Measurements from ENCODE around the gene ASCL3.
"Not testable (repeated sequence)": the region's sequence is repeated elsewhere in the genome, so short reads cannot be mapped to it uniquely, and the experiment has no call there.

The ASCL3 gene

DNA sequence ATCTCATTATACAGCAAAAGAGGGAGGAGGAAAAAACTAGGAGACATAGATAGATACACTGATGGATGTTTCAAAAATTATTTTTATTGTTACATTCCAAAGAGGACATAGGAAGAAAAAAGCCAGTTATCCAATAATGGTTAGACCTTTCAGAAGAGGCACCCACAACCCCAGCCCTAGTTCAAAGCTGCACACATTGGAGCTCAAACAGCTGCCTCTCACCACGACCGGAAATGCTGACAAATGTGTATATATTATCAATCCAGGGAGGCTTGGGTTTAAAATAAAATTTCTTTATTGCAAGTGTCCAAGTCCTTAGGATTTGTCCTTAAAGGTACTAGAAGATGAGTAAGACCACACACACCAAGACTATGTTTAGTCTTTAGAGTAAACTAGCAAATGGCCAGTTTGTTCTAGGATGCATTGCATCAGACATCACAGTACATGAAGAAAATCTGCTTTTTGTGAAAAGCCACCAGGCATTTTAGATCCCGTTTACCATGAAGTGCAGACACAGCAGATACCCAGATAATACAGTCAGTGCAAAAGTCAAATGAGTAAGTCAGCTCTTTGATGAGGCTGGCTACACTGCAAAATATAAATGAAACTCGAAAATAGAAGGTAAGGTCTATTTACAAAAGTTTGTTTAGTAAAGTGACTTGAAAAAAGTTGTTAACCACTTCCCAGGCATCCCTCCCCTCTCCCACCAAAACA lies 4.6 kb upstream of the ASCL3 start:
- no peak for DNase-seq (ENCODE audit: low read depth)

DNA sequence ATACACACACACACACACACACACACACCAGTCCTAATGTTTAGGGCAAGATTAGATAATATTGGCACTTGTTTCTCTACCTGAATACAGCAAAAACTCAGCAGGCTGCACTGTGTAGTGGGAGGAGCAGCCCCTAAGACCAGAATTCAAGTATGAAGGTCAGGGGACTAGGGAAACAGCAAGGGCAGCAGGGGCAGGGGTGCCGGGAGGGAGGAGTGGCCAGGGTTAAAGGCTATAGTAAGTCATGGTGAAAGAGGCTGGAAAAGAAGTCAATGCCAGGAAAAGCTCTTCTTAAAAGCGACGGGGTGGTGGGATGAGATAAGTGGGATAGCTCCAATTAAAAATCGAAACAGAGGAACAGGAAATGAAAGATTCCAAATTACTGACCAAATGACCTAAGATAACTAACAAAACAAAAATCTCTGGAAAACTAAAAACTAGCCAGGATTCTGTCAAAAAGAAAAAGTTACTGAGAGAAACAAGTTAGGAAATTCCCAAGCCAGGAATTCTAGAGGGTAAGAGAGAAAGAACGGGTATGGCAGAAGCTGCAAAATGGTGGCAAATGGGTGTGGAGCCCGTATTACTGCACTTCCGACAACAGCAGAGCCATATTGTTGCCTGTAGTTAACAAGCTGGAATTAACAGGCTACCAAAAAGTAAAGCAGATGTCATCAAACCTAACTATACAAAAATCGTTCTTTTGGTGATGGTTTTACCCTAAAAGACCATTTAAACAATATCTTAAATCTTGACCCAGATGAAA lies 1.3 kb downstream of the ASCL3 start:
- DNase-seq (ENCODE audit: low read depth): no peak

DNA sequence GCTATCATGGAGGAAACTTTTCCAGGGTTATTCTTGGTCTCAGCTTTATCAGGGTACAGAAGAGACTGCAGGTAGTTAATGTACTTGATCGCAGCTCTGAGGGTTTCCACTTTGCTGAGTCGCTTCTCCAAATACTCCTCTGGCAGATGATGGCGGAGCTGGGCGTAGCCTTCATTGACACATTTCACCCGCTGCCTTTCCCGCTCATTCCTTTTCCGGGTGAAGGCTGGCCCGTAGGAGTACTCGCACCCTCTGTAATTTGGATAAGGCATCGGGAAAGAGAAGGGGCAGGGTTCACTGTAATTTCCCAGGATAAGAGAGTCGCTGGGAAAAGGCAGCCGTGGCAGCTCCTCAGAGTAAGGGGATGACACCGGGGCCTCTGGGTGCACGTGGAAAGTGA lies 5.2 kb downstream of the ASCL3 start:
- DNase-seq (ENCODE audit: low read depth): no peak

DNA sequence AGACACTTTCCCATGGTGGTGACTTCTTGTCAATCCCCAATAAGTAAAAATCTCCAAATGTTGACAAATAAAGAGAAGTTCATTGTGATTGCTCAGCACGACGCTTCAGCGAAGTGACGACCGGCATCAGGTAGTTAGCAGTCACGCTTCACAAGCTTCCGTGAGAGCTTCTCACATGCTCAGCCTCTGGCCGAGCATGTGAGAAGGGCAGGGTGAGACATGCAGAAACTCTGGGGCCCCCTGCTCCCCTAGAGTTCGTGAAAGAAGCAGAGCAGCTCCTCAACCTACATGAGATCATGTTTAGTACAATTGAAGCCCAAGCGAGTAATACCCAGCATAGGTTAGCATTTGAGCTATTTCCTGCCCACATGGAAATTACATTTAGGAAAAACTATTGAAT lies 5.7 kb downstream of the ASCL3 start:
- DNase-seq (ENCODE audit: low read depth): no peak

DNA sequence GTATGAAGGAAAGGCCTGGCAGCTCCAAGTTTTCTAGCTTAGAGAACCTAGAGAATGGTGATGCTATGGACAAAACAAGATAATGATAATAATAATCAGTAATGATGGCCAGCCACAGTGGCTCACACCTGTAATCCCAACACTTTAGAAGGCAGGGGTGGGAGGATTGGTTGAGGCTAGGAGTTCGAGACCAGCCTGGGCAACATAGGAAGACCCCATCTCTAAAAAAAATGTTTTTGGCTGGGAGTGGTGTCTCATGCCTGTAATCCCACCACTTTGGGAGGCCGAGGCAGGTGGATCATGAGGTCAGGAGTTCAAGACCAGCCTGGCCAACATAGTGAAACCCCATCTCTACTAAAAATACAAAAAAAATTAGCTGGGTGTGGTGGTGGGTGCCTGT lies 7.0 kb downstream of the ASCL3 start:
- not testable (repeated sequence) for DNase-seq (ENCODE audit: low read depth)

DNA sequence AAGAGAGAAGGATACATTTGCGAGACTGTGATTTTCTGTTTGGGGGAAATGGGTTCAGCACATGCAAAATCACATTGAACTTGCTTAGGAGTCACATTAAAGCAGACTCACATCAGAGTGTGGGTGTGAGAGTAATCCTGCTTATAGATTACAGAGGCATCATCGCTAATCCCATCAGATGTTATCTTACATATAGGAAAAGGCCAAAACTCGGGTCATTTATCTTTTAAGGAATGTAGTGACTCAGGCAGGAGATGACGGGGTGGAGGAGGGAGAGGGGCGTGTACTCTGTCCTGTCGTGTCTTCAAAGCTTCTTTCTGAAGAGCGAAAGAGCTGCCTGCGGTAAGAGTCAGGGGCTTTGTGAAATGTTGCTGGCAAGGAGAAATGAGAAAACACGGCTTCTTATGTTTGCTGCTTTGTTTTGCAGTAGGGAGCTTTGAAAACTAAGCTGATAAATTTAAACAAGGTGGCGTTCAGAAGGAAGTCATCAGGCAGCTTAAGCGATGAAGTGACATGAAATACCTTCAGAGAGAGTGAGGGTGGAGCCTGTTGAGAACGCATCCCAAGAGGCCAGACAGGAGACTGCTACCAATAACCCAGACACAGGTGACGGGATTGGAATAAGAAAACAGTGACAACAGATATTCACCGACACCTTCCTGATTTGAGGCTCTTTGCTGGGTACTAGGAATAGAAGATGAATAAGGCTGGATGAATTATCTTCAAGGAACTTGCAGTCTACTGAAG lies 7.9 kb downstream of the ASCL3 start:
- no peak for DNase-seq (ENCODE audit: low read depth)

DNA sequence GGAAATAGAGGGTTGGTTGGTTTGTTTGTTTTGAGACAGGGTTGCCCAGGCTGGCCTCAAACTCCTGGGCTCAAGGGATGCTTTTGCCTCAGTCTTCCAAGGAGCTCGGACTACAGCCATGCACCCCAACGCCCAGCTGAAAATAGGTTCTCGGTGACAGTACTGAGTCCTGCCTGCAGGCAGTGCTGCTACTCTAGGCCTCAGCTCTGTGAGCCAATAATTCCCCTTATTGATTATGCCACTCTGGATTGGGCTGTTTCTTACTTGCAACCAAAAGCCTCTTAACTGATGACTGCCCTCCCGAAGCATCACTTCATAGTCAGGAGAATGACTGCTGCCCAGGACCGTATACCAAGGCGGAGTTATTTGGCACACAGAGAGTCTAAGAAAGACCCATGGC lies 8.9 kb downstream of the ASCL3 start:
- DNase-seq (ENCODE audit: low read depth): no peak

DNA sequence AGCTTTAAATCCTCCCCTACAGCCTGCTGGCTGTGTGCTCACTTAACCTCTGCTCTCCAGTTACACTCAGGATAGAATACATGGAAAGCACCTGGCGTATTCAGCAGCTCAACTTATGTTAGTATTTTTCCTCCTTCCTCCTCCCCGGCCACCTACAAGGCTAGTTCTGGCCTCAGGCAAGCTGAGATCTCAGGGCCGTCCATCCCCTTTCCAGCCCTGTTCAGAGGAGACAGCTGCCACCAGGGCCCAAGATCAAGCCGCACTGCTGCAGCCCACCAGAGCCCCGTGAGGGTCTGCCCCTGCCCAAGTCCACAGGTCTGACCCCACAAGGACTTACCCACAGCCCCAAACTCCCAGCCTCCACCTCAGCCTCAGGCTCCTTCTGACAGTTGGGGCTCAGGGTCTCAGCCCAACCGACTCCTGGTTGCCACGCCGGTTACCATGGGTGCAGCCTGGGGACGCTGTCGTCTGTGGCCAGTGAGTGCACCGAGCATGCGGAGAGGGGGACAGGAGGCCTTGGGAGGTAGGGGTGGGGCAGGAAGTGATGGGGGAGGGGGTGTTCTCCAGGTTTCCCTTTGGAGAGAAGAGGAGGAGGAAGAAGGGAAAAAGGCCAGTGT lies 10.1 kb downstream of the ASCL3 start, which contains the start of gene C11orf16:
TSS of gene C11orf16 (minus strand) at position 384 of the 617 bp plus-strand sequence. CDS start 639 bp downstream, outside the sequence.
- DNase-seq (ENCODE audit: low read depth): no peak

DNA sequence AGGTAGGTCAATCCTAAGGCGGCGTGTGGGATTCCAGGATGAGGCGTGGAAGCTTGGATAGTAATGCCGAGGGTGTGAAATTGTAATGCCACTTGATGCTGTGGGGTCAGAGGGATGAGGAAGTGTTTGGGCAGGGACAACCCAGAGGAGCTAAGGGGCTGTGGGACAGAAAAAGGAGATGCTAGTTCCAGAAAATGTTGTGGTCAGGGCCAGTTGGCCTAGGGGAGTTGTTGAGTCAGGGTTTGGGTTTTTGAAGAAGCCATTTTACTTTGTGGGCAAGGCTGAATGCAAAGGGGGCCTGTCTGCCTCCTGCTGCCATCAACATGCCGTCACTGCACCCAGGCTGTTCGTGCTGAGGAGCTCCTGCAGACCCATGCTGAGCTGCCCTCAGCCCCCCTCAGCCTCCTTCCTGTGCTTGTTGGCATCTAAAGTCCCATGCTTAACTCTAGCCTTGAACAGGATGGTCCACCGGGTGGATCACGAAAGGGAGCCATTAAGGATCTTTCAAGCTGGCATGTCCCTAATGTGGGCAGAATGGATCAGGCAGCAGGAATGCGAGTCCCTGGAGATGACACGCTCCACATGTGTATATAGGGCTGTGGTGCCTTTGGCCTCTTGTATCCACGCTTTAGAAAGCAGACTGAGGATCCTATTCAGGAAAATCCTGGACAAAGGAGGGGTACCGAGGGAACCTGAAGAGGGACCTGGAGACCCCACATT lies 12.2 kb downstream of the ASCL3 start:
- no peak for DNase-seq (ENCODE audit: low read depth)

DNA sequence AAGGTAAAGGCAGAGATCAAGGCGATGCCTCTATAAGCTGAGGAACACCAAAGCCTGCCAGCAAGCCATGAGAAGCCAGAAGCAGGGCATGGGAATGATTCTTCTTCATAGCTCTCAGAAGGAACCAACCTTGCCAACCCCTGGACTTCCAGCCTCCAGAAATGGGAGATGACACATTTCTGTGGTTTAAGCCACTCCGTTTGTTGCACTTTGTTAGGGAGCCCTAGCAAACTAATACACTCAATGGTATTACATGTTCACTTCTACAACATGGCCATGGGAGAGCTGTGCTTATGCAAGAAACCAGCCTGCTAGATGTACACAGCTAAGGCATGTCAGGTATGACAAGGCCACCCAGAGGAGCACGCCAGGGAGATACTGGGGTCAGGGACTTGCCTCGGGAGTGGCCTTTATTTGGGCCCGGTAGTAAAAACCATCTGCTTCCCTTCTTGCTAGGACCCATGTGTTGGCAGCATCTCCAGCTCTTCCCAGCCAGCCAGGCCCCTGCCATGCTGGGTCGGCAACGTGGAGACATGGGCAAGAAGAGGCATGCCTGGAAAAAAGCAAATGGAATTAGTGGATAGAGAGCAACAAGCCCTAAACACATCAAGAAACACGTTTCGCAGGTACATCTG lies 13.7 kb downstream of the ASCL3 start:
- DNase-seq (ENCODE audit: low read depth): no peak

DNA sequence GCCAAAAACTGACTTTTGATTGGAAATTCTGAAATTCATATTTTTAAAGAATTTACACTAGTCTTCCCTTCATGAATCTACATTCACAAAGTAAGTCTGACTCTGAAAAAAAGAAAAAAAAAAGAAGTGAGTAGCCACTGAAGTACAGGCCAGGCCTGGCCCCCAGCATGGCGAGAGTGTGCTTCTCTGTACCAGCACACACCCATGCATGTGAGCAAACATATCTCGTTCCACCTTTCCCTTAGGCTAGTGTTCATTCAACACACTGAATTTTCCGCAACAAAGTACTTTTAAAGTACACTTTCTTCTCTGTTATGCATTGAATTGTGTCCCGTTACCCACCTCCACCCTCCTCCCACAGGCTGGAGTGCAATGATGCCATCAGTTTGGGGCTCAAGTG lies 14.6 kb downstream of the ASCL3 start:
- DNase-seq (ENCODE audit: low read depth): no peak

DNA sequence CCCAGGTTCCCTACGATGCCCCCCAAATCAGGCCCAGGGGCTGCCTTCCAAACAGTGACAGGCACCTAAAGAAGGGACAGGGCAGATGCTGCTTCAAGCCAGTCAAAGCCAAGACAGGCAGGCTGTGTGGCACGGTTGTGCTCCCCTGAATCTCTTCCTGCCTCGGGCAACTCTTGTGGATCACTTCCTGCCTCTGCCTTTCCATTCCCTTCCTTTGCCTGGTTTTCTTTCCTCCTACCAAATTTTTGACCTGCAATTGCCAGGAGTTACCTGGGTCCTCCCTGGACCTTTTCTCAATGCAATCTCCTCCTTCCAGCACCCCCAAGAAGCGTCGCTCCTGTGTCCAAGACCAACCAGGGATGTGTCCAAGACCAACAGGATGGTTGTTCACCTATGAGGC lies 15.6 kb downstream of the ASCL3 start:
- no peak for DNase-seq (ENCODE audit: low read depth)

DNA sequence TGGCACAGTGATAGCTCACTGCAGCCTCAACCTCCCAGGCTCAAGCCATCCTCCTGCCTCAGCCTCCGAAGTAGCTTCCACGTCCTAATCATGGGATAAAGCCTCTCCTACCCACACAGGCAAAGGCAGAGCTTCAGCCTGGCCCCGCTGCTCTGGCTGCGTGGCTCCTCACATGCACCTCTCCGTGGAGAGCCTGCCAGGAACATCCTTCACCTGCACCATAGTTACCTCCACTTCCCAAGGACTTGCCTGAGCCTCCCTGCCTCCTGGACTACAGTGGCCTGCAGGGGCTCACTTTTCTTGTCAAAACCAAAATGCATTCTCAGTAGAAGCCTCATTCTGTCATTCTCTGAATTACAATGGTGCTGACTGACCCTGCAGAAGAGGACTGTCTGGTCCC lies 16.6 kb downstream of the ASCL3 start:
- DNase-seq (ENCODE audit: low read depth): no peak

DNA sequence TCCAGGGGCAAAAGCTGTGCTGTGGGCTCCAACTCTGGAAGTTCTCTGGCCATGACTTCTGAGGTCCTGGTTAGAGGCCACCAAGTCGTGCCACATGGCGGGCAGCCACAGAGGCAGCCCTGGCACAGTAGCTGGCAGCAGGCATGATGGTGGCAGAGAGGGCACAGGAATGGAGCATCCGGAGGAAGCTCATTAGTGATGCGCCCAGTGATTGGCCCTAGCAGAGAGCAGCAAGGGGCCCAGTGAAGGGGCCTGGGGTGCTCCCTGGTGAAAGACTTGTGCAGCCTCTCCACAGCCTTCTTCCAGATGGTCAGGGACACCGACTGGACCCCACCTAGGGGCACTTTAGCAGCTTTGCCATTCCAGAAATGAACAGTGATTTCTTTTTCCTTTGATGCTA lies 17.1 kb downstream of the ASCL3 start:
- no peak for DNase-seq (ENCODE audit: low read depth)

DNA sequence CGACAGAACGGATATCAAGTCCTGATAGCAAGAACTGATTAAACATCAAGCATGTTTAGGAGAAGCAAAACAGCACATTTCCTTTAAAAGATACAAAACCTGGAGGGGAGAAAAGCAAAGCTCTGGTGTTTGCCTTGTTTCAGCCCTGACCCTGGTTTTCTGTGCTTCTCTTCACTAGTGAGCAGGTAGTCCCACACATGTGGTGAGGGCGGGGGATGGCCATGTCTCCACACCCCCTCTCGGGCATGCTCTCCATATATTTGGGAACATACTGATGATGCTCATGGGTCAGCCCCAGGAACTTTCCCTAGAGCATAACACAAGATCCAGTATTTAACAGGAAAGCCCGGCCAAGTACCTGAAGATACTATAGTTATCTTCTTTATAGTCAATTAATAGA lies 20.1 kb downstream of the ASCL3 start:
- no peak for DNase-seq (ENCODE audit: low read depth)

DNA sequence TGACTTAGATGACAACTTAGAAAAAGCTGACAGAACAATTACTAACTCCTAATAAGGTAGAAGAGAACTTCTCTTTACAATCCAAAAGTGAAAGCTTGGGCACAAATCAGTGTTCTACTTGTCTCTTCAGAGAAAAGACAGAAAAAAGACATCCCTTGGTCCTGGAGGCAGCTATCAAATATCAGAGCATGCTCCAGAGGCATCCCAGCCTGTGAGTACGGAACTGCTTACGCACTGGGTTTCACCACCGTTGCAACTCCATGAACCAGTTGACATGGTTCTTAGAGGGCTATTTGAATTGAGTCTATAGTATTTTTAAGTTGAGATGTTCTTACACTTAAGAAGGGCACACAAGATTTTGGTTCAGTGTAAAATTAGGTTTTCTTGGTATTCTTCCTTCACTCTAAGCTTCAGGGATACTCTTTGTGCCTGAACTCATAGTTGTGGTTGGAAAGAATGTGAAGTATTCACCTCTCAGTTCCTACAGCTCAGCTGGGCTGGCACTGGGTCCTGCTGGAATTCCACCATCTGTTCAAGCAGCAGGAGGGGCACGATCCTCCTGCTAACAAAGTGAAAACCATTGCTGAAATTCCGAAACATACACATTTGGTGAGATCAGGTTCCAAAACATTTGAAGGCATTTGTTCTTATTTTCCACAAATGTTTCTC lies 25.5 kb downstream of the ASCL3 start:
- DNase-seq (ENCODE audit: low read depth): no peak

DNA sequence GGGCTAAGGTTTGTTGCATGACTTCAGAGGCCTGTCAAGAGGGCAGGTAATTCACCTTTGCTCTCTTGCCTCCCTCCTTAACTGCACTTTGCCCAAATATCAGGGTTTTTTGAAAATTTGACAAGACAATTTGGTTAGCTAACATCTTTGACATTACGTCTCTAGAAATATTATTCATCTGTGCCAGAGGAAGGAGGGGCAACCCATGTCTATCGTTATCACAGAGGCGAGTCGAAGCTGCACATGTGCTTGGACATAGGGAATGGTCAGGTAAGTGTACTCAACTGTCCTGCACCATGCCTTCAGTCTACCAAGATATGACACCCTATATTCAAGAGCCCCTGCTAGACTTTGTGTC lies 28.2 kb downstream of the ASCL3 start:
- DNase-seq (ENCODE audit: low read depth): no peak

DNA sequence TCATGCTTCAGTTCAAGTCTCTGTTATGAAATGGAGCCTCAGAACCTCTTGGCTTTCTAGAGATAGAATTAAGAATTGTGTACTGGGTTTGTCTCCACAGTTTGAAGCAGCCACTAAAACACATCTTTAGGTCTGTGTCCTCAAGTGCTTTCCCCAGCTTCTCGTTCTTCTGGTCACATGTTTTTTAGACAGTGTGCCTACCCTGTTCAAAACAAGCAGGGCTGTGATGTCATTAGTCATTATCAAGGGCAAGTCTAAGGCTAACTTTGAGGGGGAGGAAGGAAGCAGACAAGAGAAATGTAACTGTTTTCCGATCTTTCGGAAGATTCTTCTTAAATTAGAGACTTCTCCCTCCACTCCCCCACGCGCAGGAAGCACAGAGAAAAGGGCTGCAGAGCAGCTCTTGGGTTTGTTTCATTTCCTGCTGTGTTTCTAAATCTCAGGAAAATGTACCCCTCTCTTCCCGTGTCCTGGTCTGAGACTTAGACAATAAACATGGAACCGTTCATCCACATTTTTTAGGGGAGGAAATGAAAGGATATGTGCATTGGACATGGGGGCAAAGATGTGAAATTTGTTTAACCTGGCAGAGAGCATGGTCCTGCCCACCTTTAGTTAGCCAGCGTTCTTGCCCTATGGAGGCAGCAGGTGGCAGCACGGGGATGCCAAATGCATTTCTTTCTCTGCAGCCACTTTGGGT lies 28.7 kb downstream of the ASCL3 start:
- peak; percentile 57 for DNase-seq (ENCODE audit: low read depth)

DNA sequence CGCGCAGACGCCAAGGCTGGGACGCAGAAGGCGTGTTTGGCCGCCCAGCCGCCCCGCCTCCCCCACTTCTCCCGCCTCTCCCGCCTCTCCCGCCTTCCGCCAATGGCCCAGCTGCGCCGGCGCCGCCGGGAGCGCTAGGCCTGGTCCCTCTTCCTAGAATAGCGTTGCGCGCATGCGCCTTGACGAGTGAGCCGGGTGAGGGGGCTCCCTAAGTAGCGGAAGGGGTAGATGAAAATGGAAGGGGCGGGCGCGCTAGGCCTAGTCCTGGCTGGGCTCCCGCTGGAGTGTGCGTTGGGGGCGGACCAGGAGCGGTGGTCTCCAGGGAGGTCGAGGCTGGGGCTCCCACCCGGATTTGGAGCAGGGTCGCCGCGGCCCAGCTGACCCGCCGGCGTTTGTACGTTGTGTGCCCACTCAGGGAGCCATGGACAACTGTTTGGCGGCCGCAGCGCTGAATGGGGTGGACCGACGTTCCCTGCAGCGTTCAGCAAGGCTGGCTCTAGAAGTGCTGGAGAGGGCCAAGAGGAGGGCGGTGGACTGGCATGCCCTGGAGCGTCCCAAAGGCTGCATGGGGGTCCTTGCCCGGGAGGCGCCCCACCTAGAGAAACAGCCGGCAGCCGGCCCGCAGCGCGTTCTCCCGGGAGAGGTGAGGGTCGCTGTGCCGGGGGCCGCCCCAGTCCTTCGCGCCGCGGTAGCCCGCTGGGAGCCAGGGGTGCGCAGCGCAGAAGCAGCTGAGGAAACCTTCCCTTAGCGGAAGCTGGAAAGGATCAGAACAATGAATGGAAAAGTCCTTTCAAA lies 31.6 kb downstream of the ASCL3 start, which contains the start of gene AKIP1:
TSS of gene AKIP1 (plus strand) at position 161 of the 795 bp plus-strand sequence. CDS start at position 422, 261 bp downstream.
- DNase-seq (ENCODE audit: low read depth): peak; percentile 93

All from CMK (cell line).